HG03575 (cell line): Measurements from ENCODE around the gene TRIM40.

Experiments used
- ATAC-seq: cut with Tn5 transposase; IDR thresholded peaks from one replicate; pipeline ENCODE4 v1.9.1; 2021; ENCODE audit not compliant: unreplicated experiment, insufficient number of reproducible peaks, low FRiP score; ENCODE audit errors: extremely low read depth

The TRIM40 gene

DNA sequence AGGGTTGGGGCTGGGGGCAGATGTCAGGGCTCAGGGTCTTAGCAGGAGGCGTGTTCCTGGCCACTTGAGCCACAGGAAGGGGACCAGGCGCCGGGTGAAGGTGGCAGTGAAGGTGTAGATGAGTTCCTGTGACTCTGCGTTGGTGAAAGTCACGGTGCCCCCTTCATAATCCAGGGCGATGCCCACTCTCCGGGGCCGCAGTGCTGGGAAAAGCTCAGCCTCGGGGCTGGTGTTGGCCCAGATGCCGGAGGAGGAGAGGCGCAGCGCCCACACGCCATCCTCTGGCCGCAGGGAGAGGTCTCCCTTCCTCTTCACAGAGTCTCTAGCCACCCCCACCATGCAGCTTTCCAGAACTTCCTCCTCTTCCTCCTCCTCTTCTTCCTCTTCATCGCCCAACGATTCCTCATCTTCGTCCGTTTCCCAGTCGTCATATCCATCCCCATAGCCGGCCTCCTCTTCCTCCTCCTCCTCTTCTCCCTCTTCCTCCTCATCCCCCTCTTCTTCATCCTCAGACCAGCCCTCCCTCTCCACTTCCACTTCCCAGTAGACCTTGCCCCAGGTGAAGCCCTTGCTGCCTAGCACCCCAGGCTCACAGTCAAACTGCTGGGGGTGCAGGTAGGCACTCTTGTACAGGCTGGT, 50.0 kb downstream of the TRIM40 start:
- ATAC-seq = no peak

DNA sequence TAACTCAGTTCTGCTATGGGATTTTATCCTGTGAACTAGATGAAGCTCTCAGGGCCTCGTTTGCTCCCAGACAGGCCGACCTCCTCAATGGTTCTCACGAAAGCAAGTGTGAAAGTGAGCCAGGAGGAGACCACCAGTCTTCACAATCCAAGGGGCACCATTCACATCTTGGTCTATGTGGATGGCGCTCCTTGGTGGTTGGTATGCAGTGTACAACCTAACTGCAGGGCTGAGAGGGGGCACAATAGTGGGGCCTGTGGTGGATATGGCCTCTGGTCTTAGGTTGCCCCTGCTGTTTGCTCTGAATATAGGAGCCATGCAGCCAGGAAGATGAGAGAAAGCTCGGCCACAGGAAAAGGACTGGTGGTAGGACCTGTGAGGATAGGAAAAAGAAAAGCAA, 52.6 kb downstream of the TRIM40 start:
- no peak for ATAC-seq

DNA sequence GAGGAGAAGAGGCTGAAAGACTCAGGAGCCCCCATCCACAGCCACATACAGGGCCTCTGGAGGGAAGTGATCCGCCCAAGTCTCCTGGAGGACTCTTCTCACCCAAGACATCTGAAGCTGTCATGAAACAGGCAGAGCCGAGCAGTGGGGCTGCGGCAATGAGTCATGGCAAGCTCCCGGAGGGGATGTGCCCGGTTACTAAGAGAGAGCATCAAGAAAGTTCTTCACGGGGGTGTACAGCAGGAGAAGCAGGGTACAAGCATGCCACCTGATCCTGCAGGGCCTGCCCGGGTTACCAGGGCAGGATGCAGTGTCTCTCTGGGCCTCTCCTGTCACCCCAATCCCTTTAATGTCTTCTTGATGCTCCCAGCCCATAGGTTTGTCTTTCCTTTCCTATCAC, 56.1 kb downstream of the TRIM40 start:
- ATAC-seq = no peak

DNA sequence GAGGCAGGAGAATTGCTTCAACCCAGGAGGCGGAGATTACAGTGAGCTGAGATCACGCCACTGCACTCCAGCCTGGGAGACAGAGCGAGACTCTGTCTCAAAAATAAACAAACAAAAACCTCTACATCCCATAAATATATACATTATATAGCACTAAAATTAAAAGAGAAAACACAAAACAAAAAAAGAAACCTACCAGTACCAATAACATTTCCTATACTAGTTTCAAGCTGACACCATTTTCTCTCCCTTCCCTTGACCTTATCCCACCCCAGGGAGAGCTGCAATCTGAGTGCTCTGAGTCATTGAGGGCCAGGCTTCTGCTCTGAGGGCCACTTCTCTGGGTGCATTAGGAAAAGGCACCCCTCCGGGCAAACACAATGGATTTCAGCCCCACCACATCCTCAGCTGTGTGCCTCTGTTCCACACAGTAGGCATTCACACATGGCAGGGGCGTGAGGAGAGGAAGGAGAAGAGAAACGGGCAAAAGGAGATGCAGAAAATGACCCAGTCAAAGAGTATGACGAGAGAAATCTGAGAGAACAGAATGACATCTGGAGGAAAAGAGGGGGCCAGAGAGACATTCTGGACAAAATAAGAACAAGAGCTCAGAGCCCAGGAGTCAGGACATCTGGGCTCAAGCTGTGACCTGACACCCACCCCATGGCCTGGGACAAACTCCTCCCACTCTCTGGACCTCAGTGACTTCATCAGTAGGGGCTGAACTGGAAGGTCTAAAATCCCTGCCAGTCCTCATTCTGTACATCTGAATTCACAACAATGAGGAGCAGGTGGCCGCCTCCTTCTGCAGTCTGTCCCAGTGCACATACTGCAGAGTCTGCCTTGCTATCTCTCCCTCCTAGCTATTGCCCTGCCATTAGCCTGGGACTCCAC, 59.1 kb downstream of the TRIM40 start:
- no peak for ATAC-seq

DNA sequence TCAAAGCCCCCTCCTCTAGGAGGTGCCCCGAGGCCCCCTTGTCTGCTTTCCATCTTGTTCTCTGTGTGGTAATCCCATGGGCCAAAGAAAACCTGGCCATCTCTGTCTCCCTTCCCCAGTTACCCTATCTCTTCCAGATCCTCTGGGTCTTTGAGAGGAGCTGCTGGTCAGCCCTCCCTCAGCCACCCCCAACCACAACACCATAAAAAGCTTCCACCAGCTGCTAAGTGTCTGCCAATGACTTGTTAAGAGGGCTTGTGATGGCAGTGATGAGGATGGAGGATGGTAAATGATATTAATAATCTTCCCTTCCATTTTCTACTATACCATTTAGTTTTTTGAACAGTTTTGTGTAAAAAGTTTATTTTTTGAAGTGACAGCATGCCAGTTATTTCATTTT, 60.0 kb downstream of the TRIM40 start:
- ATAC-seq = no peak

DNA sequence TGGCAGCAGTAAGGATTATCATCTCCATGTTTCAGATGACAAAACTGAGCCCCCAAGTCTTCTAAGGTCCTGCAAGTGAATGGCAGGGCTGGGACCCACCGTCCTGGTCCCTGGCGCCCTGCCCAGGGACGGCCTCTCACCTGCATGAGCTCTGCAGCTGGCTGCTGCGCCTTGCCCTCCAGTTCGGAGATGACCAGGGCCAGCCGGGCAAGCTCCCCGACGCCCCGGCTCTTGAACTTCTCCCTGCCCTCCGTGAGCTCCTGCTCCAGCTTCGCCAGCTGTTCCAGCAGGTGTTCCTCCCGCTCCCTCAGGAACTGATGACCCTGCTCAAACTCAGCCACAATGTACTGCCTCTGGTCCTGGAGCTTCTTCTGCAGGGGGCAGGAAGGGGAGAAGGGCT, 60.4 kb downstream of the TRIM40 start:
- no peak for ATAC-seq
